ENCODE results near the gene ZNF213.
A peak's percentile ranks its signal among the peaks of the same experiment; 100 is the strongest.

Gene ZNF213

DNA sequence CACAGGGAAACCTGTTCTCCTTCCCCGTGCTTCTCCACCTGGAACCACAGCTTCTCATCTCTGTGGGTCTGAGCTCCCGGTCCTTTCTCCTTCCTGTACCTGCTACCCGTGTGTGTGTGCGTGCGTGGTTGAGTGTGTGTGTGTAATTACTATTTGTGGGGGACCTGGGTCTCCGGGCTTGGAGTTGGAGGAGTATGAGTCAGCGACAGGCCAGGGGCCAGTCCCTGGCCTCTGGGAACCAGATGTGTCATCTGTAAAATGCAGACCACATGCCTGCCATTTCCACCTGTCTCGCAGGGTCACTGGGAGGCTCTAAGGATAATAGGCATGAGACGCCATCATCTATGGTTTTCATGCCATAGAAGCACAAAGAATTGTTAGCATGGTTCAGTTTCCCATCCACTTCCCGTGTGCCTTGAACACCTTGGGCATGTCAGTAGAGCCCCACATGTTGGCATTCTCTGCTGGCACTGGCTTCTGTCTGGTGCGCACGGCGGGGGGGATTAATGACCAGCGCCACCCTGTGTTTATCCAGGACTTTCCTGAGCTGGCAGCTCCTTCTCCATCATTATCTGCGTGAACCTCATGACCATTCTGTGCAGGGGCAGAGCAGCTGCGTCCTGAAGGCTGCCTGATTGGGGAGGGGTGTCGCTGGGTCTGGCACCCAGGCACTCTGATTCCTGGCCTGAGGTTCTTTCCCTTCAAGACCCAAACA lies 20.9 kb upstream of the ZNF213 start:
- H3K36me3 ChIP-seq (ENCODE audit: insufficient read depth, low read length): no peaks in the 10 kb centered on the region
- no peaks in the 10 kb centered on the region for H3K9me2 ChIP-seq (replicated peaks; ENCODE audit: low read depth, low read length)
- TF ChIP-seq, protein P1, sequence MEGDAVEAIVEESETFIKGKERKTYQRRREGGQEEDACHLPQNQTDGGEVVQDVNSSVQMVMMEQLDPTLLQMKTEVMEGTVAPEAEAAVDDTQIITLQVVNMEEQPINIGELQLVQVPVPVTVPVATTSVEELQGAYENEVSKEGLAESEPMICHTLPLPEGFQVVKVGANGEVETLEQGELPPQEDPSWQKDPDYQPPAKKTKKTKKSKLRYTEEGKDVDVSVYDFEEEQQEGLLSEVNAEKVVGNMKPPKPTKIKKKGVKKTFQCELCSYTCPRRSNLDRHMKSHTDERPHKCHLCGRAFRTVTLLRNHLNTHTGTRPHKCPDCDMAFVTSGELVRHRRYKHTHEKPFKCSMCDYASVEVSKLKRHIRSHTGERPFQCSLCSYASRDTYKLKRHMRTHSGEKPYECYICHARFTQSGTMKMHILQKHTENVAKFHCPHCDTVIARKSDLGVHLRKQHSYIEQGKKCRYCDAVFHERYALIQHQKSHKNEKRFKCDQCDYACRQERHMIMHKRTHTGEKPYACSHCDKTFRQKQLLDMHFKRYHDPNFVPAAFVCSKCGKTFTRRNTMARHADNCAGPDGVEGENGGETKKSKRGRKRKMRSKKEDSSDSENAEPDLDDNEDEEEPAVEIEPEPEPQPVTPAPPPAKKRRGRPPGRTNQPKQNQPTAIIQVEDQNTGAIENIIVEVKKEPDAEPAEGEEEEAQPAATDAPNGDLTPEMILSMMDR (conservative IDR thresholded peaks at IDR 0.05; ENCODE audit: low read length): no peak
- no peak for TF ChIP-seq EZH2phosphoT487 (IDR thresholded peaks at IDR 0.05; ENCODE audit: borderline replicate concordance)
- H3K9ac ChIP-seq (ENCODE audit: low read depth, low read length, poor library complexity, severe bottlenecking): no peak overlapping the region
- H3F3A ChIP-seq (ENCODE audit: low read depth): no peaks in the 10 kb centered on the region
- no peaks in the 10 kb centered on the region for H3K79me2 ChIP-seq (ENCODE audit: insufficient read depth, low read length)
- H3K27me3 ChIP-seq (ENCODE audit: insufficient read depth, low read length, poor library complexity, severe bottlenecking): no peaks in the 10 kb centered on the region
- H3K4me3 ChIP-seq (ENCODE audit: low read length, poor library complexity, severe bottlenecking): no peak overlapping the region
- H3K9me3 ChIP-seq (ENCODE audit: insufficient read depth, low read depth, low read length): no peaks in the 10 kb centered on the region
- no peak overlapping the region for H3K4me2 ChIP-seq (ENCODE audit: low read depth, low read length, poor library complexity, severe bottlenecking)
- H2AFZ ChIP-seq (ENCODE audit: low read length): no peak overlapping the region
- no peaks in the 10 kb centered on the region for H4K20me1 ChIP-seq (ENCODE audit: insufficient read depth, low read length, poor library complexity, severe bottlenecking)
- no peaks in the 10 kb centered on the region for H3K4me1 ChIP-seq (ENCODE audit: insufficient read depth, low read length, poor library complexity, severe bottlenecking)

- H3K9me3 ChIP-seq (ENCODE audit: insufficient read depth, low read depth, low read length): no peaks in the 10 kb centered on the region
- no peaks in the 10 kb centered on the region for H3K9me2 ChIP-seq (replicated peaks; ENCODE audit: low read depth, low read length)
- H3K36me3 ChIP-seq (ENCODE audit: insufficient read depth, low read length): no peaks in the 10 kb centered on the region
- no peak overlapping the region for H2AFZ ChIP-seq (ENCODE audit: low read length)
- no peak overlapping the region for H3K4me2 ChIP-seq (ENCODE audit: low read depth, low read length, poor library complexity, severe bottlenecking)
- no peak for TF ChIP-seq EZH2phosphoT487 (IDR thresholded peaks at IDR 0.05; ENCODE audit: borderline replicate concordance)
- TF ChIP-seq, protein P1 (conservative IDR thresholded peaks at IDR 0.05; ENCODE audit: low read length): no peak
- H4K20me1 ChIP-seq (ENCODE audit: insufficient read depth, low read length, poor library complexity, severe bottlenecking): no peaks in the 10 kb centered on the region
- no peak overlapping the region for H3K4me3 ChIP-seq (ENCODE audit: low read length, poor library complexity, severe bottlenecking)
- no peaks in the 10 kb centered on the region for H3F3A ChIP-seq (ENCODE audit: low read depth)
- no peaks in the 10 kb centered on the region for H3K27me3 ChIP-seq (ENCODE audit: insufficient read depth, low read length, poor library complexity, severe bottlenecking)
- H3K4me1 ChIP-seq (ENCODE audit: insufficient read depth, low read length, poor library complexity, severe bottlenecking): no peaks in the 10 kb centered on the region
- H3K79me2 ChIP-seq (ENCODE audit: insufficient read depth, low read length): no peaks in the 10 kb centered on the region
- H3K9ac ChIP-seq (ENCODE audit: low read depth, low read length, poor library complexity, severe bottlenecking): no peak overlapping the region
These were observed 19.8 kb upstream of the ZNF213 start for GRCh38 chr16:3115003-3115402.

- Histone ChIP-seq H3K27me3 (ENCODE audit: insufficient read depth, low read length, poor library complexity, severe bottlenecking) (no peaks in the 10 kb centered on the region), H3K79me2 (ENCODE audit: insufficient read depth, low read length) (no peaks in the 10 kb centered on the region), H4K20me1 (ENCODE audit: insufficient read depth, low read length, poor library complexity, severe bottlenecking) (no peaks in the 10 kb centered on the region), H3K9me2 (replicated peaks; ENCODE audit: low read depth, low read length) (no peaks in the 10 kb centered on the region), H3K36me3 (ENCODE audit: insufficient read depth, low read length) (no peaks in the 10 kb centered on the region), H3K9me3 (ENCODE audit: insufficient read depth, low read depth, low read length) (no peaks in the 10 kb centered on the region), H3K9ac (ENCODE audit: low read depth, low read length, poor library complexity, severe bottlenecking) (no peak overlapping the region), H3K4me3 (ENCODE audit: low read length, poor library complexity, severe bottlenecking) (no peak overlapping the region), H3K4me2 (ENCODE audit: low read depth, low read length, poor library complexity, severe bottlenecking) (no peak overlapping the region), H2AFZ (ENCODE audit: low read length) (no peak overlapping the region), H3K4me1 (ENCODE audit: insufficient read depth, low read length, poor library complexity, severe bottlenecking) (no peaks in the 10 kb centered on the region), H3F3A (ENCODE audit: low read depth) (no peaks in the 10 kb centered on the region)
- TF ChIP-seq, protein P1 (conservative IDR thresholded peaks at IDR 0.05; ENCODE audit: low read length): peak; percentile 19; the same call in 1 of the 2 replicates
- no peak for TF ChIP-seq EZH2phosphoT487 (IDR thresholded peaks at IDR 0.05; ENCODE audit: borderline replicate concordance)
These were observed 19.3 kb upstream of the ZNF213 start for GRCh38 chr16:3115561-3115960.
